Stimulated activated CD4-positive, alpha-beta T cell treated with anti-CD3 and anti-CD28 coated beads, Interleukin-15, amount 100 ng/mL, for 24 hours (primary cell): Measurements from ENCODE around the gene USP48.
"Not testable (repeated sequence)": the region's sequence is repeated elsewhere in the genome, so short reads cannot be mapped to it uniquely, and the experiment has no call there.

Source experiments
- DNase-seq: peaks from one replicate; pipeline ENCODE4 v3.0.0-alpha.2; 2020

The USP48 gene

DNA sequence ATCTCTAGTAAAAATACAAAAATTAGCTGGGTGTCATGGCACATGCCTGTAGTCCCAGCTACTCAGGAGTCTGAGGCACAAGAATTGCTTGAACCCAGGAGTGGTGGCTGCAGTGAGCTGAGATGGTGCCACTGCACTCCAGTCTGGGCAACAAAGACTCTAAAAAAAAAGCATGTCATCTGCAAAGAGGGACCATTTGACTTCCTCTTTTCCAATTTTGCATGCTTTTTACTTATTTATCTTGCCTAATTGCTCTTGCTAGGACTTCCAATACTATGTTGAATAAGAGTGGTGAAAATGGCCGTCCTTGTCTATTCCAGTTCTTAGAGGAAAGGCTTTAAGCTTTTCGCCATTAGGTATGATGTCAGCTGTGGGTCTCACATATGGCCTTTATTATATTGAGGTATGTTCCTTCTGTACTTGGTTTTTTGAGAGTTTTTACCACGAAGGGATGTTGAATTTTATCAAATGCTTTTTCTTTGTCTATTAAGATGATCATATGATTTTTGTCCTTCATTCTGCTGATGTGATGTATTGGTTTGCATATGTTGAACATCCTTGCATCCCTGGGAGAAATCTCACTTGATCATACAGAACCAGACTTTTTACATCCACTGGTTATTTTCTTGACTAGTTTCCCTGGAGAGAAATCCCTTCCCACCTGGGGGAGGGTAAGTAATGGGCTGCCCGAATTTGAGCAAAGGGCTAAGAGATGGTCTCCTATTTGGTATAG lies 96.8 kb downstream of the USP48 start:
- DNase-seq: no peak

DNA sequence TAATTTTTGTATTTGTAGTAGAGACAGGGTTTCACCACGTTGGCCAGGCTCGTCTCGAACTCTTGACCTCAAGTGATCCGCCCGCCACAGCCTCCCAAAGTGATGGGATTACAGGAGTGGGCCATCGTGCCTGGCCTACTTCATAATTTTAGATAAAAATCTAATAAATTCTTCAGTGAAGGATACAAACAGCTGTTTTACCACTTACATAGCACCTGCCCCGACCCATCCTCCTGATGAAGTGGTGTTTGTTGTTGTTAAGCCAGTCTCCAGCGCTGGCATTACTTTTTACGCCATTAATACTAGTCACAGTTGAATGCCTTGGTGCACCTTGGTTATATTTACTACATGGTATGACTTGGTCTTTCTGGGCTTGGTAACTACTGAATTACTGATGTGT lies 101.5 kb downstream of the USP48 start:
- DNase-seq: no peak

DNA sequence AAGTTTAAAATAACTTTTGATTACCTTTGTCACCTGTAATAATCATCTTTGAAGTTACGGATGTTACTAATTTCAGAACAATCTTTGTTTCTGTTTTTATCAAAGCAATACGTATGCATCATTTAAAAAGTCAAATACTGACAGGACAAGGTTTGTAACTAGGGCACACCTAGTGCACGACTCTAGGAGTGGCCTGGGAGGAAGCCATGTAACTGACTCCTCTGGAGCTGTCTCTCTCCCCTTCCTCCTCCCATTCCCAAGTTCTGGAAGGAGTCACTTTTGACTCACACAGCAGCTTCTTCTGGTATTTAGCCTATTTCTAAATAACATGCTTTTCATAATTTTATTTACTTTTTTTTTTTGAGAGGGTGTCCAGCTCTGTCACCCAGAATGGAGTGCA lies 102.0 kb downstream of the USP48 start:
- DNase-seq: no peak

DNA sequence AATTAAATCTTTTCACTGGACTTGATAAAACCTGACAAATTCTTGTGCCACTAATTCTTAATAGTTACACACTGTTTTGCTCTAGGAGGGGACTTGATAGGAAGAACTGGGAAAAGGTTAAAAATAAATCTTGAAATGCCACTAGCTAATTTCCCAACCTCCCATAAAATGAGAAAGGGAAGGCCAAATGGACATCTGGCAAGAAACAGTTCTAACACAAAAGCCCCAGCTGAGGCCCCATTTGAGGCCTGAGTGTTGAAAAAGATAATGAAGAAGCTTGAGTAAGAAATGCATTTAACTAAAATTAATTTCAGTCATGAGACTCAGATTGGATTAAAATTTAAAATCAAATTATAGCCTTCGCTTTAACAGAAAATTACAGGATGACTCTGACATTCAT lies 102.6 kb downstream of the USP48 start:
- no peak for DNase-seq

DNA sequence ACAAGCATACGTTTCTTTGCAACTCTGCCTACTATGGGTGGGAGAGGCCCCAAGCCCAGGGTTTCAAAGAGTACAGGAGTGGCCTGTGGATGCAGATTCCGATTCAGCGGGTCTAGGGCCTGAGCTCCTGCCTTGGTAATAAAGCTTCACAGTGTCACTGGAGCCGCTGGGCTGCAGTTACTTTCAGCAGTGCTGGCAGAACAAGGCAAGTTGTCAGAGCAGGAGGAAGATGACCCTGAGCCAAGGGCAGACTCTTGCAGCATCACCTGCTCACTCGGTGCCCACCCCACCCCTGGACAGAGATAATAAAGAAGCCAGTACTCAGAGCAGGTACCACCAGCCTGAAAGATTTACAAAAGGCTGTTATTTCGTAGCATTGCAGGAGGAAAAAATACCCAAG lies 105.8 kb downstream of the USP48 start:
- DNase-seq: no peak

DNA sequence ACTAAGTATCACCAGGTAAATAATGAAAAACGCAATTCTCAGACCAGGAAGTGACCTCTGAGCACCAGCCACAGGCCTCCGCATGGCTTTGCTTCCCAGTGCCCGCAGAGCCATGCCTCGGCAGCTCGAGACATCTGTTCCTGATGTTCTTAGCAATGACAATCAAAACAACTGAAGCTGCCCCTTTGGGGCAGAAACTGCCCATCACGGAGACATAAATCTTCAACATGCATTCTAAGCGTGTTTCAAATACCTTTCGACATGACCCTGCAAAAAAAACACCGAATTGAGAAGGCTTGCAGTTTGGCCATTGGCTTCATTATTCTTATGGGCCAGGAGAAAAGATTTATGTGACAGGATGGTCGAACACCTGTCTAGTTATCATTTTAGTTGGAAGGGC lies 108.0 kb downstream of the USP48 start:
- no peak for DNase-seq

DNA sequence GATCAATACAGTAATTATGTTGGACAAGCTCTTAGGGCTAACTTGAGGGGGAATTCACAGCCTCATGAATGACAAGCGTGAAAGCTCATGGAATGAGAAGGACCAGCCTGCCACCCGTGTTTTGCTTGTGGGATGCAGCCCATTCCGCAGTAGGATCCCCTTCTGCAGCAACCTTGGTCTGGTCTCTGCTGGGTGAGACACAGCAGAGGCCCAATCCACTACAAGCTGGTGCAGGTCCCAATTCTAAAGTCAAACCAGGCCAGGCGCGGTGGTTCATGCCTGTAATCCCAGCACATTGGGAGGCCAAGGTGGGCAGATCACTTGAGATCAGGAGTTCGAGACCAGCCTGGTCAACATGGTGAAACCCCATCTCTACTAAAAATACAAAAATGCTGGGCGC lies 109.1 kb downstream of the USP48 start:
- DNase-seq: not testable (repeated sequence)

DNA sequence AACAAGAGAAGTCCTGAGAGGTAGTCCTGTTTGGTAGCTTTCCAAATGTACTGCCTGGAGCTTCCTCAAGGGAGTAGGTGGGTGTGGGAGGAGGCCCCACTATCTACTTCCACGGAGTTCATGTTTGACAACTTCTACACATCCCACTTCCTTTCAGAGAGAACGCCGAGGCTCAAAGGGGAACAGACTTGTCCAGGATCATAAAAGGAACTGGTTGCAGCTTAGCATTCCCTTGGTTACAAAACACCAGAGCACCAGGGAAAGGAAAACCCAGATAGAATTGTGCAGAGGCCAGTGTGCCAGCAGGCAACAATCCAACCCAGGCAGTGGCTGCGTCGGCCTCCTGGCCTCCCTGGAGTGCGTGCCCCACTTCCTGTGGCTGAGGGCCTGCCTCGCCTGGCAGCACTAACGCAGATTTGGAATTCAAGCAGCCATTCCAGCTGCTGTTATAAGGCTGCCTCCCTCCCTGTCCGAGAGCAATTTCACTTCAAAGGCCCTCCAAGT lies 109.6 kb downstream of the USP48 start:
- no peak for DNase-seq

DNA sequence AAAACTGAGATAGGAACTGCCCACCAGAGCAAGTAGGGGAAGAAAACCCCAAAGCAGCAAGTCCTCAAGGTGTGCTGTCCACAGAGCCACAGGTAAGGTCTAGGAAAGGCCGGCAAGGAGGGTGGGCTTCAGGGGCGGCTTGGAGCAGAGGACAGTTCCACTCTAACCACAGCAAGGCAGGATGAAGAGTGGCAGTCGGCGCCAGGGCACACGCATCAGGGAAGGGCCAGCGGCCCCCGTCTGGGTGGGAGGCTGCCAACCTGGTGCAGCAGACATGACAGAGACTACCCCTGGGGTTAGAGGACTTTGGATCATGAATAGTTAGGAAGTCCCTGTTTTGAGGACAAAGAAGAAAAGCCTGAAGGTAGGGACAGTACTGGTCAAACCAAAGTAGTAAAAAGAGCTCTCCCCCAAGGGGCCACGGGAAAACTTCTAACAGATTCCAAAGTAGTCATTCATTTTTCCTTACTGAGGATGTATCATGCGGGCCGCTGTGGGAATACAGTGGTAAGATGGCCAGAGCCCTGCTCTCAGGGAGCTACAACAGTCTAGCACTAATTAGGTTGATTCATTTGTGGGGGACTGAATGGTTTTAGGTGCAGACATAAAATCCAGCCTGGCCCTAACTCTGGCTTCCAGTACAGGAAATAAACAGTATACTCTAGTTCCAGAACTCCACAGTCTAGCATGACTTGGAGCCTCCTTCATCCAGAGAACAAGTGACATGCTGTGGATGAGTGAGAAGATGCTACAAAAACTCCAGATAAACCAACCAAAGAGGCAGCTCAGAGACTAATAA lies 110.3 kb downstream of the USP48 start:
- no peak for DNase-seq

DNA sequence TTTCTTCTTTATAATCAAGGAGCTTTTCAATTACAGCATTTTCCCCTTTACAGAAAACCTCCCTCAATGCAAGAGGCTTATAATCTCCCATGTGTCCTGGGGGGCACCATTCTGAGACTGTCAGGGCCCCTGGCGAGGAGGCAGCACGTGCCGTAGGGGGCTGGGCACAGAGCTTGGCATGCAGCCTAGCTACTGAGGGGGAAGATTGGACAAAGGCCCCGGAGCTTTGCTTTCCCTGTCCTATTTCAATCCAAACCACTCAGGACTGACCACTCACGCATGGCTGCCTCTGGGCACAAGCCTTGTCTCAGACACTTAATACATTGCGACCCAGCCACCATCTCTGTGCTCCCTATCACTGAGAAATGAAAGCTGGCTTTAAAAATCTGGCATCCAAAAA lies 111.0 kb downstream of the USP48 start:
- no peak for DNase-seq

DNA sequence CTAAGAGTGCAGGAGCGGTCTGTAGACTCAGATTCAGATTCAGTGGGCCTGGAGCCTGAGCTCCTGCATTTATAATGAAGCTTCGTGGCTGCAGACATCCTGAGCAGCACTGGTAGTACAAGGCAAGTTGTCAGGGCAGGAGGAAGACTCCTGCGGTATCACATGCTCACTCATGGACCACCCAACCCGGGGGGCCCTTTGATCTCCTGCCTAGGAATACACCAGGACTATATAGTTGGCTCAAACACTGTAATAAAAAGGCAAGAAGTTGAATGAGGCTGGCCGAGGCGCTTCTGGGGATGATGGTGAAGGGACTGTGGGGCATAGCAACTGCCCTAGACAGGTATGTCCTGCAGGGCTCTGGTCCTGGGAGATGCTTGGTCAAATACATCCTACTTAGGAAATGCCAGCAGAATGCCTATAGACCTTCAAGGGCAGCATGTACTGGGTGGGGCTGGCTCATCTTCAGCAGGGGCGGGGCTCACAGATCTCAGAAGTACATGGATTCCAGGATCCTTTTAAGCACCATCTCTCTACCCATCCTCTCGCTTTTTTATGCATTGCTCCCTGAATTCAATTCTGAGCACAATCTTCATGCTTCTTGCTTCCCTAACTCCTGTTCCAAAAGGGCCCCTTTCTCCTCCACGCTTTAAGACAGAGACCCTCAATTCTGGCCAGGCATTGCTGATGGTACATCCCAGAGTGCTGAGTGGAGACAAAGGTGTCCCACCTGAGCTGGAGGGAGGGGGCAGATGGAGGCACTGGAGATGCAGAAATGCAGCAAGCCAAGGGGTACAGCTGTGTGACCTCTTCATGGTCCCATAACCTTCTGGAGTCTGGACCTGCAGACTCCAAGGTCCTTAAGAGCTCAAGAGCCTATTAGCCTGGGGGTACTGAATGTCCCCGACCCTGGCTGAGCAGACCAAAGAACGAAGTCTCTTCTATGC lies 111.7 kb downstream of the USP48 start:
- DNase-seq: no peak

DNA sequence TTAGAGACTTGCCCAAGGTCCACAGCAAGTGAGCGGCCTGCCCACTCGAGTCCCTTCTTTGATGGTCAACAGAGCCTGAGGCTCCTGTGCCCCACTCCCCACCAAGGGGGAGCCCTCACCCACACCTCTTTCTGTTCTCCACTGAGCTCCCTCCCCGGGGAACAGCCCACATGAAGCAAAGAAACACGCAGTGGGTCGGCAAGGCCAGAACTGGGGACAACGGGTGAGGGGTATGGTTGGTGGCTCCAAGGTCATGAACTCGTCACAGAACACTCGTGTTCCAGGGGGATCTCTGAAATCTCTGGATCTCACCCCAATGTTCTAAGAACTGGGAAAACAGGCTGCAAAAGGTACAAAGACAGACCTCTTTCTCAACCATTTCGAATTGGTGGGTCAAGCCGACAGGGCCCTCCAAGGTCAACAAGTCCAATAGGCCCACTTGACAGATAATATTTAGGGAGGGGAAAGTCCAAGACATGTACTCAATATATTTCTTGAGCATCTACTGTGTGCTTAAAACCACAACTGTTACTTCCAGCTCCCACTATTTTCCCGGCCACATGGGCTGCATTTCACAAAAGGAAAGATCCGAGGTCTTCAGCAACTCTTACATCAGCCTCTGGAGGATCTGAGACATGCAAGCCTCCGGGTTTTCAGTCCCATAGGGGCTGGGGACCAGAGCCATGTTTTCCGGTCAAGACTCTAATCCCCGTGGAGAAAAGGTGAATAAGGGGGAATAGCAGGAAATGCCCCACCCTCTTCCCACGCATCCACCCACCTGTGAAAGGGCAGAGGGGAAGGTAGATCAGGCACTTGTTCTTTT lies 112.7 kb downstream of the USP48 start:
- DNase-seq: no peak

DNA sequence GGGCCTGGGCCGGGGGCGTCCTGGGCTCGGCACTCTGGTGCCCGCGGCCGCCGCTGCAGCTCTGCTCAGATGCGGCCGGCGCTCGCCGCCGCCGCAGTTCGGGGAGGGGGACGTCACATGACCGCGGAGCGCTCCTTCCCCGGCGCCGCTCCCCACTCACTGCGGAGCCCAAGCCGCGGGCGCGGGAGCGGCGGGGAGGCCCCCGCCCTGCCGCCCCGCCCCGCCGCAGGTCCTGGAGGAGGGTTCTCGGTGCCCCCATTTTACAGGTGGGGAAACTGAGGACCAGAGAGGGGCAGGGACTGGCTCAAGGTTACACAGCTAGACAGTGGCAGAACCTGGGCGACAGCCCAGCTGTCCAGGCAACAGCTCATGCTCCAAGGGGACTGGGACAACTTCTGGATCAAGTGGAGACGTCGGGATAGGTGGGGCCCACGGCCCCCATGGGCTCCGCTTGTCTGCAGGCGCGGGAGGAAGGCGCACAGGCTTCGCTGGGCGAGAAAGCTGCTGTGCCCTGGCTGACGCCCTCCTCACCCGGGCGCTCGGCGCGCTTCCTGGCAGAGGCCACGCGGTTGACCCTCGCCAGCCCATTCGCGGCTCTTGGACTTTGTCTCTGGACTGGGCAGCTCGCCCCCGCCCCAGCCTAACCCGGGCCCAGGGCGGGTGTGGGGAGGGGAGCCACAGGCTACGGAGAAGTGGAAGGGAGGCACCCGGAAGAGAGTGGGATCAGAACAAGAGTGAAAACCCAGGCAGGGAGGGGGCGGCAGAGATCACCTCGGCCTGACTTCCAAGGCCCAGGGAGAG lies 113.5 kb downstream of the USP48 start, which contains the start of gene RAP1GAP:
Gene RAP1GAP (minus strand): TSS at position 100 of the 801 bp plus-strand sequence. CDS start 49,325 bp downstream, outside the sequence.
- peak; percentile 49 for DNase-seq

DNA sequence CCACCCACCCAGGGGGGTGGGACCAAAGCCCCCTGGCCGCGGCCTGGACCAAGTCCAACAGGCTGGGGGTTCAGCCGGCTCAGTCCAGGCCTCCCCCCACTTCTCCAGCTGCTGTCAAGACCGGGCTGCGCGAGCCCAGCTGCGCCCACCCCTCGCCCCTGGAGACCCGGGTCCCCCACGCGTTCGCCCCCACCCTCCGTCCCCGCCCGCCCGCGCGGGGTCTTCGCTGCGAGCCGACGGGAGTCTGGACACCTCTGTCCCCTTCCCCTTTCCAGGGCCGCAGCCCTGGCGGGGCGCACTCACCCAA lies 114.0 kb downstream of the USP48 start:
- DNase-seq: no peak

DNA sequence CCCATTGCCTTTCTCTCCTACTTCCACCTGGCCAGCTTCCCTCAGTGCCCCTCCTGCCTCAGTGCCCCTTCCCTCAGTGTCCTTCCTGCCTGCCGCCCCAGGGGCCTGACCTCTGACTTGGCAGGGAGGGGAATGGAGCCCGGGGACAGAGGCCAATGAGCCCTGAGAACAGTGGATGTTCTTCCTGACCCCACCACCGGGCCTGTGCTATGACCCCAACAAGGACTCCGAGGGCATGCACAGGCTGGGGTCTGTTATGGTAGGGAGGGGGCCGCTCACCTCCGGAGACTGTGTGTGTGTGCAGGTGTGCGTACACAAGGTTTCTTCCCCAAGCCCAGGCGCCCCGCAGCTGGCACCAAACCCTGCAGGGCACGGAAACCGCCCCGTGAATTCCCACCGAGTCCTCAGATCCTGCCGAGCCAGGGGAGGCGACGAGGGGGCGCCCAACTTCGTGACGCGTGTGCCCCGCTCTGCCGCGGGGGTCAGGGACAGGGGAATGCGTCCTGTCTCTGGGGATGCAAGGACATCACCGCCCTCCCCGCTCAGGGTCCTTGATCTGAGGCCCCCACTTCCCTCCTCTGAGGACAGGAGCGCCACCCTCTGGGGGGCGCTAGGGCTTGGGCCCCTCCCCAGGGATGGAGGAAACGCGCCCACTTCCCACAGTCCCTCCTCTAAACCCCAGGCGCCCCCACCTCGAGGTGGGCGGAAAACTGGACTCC lies 114.6 kb downstream of the USP48 start:
- DNase-seq: no peak

DNA sequence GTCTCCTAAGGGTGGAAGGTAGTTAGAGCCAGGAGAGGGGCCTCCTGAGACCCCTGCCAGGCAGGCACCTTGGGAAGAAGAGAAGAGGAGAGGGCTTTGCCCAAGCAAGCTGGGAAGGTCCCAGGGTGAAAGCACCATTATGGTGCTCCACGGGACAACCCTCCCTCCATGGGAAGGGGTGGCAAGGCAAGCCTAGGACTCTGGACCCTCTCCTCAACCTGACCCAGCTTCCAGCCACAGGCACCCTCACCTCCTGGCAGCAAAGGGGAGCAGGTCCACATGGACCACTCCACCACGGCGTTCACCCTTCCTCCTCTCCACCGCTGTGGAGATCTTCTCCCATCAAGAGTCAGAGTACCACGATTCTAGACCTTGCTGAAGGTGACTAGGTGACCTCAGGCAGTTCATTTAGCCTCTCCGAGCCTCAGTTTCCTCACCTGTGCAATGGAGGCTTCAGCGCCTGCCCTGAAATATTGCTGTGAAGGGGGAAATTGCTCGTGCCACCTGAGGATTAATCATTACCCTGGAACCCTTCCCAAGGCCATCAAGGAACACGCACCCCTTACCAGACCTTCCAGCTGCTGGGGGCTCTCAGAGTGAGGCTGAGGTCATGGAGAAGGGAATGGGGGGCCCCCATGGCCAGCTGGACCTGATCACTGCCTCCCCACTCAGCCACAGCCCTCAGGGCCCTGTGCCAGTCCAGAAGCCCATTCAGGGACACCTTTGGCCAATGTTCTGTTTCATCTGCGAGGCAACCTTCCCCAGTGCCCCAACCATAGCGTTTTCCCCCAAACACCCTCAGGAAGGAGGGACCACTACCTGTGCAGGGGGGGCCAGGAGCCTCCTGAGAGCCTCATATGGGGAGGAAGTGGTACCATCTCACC lies 115.4 kb downstream of the USP48 start:
- no peak for DNase-seq

DNA sequence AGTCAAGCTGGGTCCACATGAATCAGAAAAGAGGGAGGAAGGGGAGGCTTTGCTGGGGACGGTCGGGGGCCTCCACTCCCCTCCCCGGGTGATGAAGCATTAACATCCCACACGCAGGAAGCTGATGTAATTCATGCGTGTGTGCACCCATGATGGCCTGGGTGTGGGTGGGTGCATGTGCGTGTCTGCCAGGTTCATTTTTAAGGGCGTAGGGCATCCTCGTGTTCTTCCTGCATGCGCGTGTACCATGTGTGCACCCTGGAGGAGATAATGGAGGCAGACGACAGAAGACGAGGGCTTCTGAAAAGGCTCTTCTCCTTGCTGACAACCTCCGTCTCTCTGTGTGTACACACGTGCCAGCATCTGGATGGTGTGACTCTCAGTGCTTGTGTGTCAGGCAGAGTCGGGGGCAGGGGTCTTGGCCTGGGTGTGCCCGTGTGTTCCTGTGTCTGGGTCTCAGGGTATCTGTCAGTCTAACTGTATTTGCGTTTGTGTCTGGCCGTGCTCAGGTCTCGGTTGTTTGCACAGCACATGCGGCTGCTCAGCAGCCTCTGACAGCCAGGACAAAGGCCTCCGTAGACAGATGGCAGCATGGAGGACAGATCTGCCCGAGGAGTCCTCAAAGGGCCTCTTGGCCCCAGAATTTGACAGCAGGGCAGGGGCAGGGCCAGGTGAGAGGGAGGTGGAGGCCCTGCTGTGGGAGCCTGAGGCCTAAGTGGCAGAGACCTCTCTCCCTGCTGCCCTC lies 116.2 kb downstream of the USP48 start:
- no peak for DNase-seq

DNA sequence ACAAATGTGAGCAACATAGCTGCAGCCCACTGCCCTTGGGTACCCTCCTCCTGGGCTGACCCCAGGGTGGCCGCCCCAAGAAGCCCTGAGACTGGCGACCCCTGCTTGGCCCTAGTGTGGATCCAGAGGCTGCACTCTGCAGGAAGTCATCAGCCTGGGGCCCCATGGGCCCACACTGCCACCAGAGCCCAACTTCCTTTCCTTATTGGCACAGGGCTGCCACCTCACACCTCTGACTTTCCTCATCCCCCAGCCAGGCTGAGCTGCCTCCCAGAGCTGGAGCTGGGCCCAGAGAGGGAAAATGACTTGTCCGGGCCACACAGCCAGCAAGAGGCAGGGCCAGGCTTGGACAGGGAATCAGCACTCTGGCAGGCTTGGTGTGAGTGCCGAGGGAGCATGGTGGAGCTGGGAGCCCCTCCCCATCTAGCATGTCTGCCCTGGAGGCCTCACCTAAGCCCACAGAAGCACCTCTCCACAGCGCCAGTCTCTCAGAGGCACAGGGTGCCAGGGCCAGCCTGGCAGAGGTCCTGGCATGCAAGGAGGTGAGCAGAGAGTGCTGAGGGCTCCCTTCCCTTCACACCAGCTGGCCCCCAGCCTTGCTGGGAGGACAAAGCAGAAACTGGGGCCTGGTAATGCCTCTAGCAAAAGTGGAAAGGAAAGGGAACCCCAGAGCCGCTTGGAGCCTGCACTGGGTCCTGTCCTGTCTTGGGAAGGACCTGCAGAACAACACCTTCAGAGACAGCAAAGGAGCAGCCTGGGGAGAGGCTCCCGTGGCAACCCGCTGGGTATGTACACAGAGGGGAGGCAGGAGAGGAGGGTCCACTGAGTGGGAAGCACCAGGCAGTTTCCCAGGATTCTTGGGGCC lies 117.0 kb downstream of the USP48 start:
- DNase-seq: no peak
